DND-41 (cell line): ENCODE data around the gene UPP2.

Experiments
- ATAC-seq: fragments of 200-7000 bp; cut with Tn5 transposase; 3 replicates; pipeline ENCODE4 v1.9.1; 2021; ENCODE audit warnings: low read depth; ENCODE audit not compliant: insufficient read depth
- DNase-seq: peaks from one replicate; pipeline ENCODE4 v3.0.0-alpha.2; 2020
- H2AFZ ChIP-seq: 2 replicates; pipeline ENCODE4 v1.6.0; 2012; ENCODE audit warnings: low read depth, low read length
- H3K27ac ChIP-seq: 2 replicates; pipeline ENCODE4 v1.5.1; 2012; ENCODE audit warnings: low read length, inconsistent platforms
- H3K27me3 ChIP-seq: fragments of 200-600 bp; sonication (generic); 2 replicates; pipeline ENCODE4 v1.6.0; 2012; ENCODE audit warnings: low read length, mild to moderate bottlenecking, inconsistent platforms; ENCODE audit not compliant: insufficient read depth, poor library complexity
- H3K36me3 ChIP-seq: 2 replicates; pipeline ENCODE4 v1.5.1; 2012; ENCODE audit warnings: low read length, inconsistent platforms; ENCODE audit not compliant: insufficient read depth
- H3K4me1 ChIP-seq: 2 replicates; pipeline ENCODE4 v1.5.1; 2012; ENCODE audit warnings: mild to moderate bottlenecking, low read length; ENCODE audit not compliant: insufficient read depth
- H3K4me2 ChIP-seq: 2 replicates; pipeline ENCODE4 v1.6.0; 2012; ENCODE audit warnings: mild to moderate bottlenecking, moderate library complexity, low read length, inconsistent platforms; ENCODE audit not compliant: insufficient read depth
- H3K4me3 ChIP-seq, 2 experiments: fragments of 200-600 bp in 1 of 2; shearing (Covaris generic) in 1 of 2; 2 replicates each; pipeline ENCODE4 v1.5.1; 2012 to 2016; ENCODE audit warnings: inconsistent platforms in 2 of 2, low read length in 2 of 2, mild to moderate bottlenecking in 2 of 2, low read depth in 1 of 2, moderate library complexity in 1 of 2
- H3K79me2 ChIP-seq: 2 replicates; pipeline ENCODE4 v1.6.0; 2012; ENCODE audit warnings: low read length, inconsistent platforms; ENCODE audit not compliant: insufficient read depth
- H3K9ac ChIP-seq: 2 replicates; pipeline ENCODE4 v1.6.0; 2012; ENCODE audit warnings: low read depth, mild to moderate bottlenecking, inconsistent platforms, low read length, moderate library complexity
- H3K9me3 ChIP-seq: 2 replicates; pipeline ENCODE4 v1.5.1; 2012; ENCODE audit warnings: low read length, moderate library complexity, mild to moderate bottlenecking, inconsistent platforms; ENCODE audit not compliant: insufficient read depth, severe bottlenecking
- H4K20me1 ChIP-seq: 2 replicates; pipeline ENCODE4 v1.6.0; 2012; ENCODE audit warnings: low read length; ENCODE audit not compliant: insufficient read depth
- CTCF ChIP-seq: IDR thresholded peaks from 2 replicates; pipeline ENCODE4 v1.5.1; 2012; ENCODE audit warnings: borderline replicate concordance, low read length, moderate library complexity, mild to moderate bottlenecking; ENCODE audit not compliant: poor library complexity, severe bottlenecking; ENCODE audit errors: extremely low read depth
- EZH2 ChIP-seq: IDR thresholded peaks from 3 replicates; pipeline ENCODE4 v1.6.1; 2012; ENCODE audit warnings: borderline replicate concordance, low read depth, mild to moderate bottlenecking, moderate library complexity, low read length, inconsistent platforms; ENCODE audit not compliant: severe bottlenecking

UPP2 gene

GRCh38 chr2:158066046-158066713, 35.5 kb upstream of the UPP2 start:
- Histone ChIP-seq H3K27ac (no peak overlapping the region), H3K9me3 (no peaks in the 10 kb centered on the region), H3K27me3 (no peaks in the 10 kb centered on the region), H3K36me3 (no peaks in the 10 kb centered on the region), H4K20me1 (no peaks in the 10 kb centered on the region), H3K4me1 (no peaks in the 10 kb centered on the region), H3K4me3 (no peak overlapping the region), H3K79me2 (no peaks in the 10 kb centered on the region), H3K9ac (no peak overlapping the region), H3K4me2 (no peak overlapping the region), H2AFZ (no peak overlapping the region)
- no peak for DNase-seq
- no peak for TF ChIP-seq EZH2
- TF ChIP-seq CTCF = no peak
- no peak for ATAC-seq

- H3K27ac ChIP-seq = no peak overlapping the region
- ATAC-seq (no peak), DNase-seq (no peak)
- no peak overlapping the region for H3K9ac ChIP-seq
- no peaks in the 10 kb centered on the region for H3K9me3 ChIP-seq
- H3K27me3 ChIP-seq = no peaks in the 10 kb centered on the region
- no peaks in the 10 kb centered on the region for H4K20me1 ChIP-seq
- TF ChIP-seq EZH2 (no peak), CTCF (no peak)
- no peak overlapping the region for H3K4me3 ChIP-seq
- H3K36me3 ChIP-seq = no peaks in the 10 kb centered on the region
- no peaks in the 10 kb centered on the region for H3K79me2 ChIP-seq
- H2AFZ ChIP-seq = no peak overlapping the region
- H3K4me1 ChIP-seq = no peaks in the 10 kb centered on the region
- no peak overlapping the region for H3K4me2 ChIP-seq
Measured at GRCh38 chr2:158071018-158071417, 30.7 kb upstream of the UPP2 start.

- no peaks in the 10 kb centered on the region for H3K9me3 ChIP-seq
- no peaks in the 10 kb centered on the region for H3K4me1 ChIP-seq
- no peaks in the 10 kb centered on the region for H3K79me2 ChIP-seq
- no peak for DNase-seq
- TF ChIP-seq CTCF = no peak
- no peak for TF ChIP-seq EZH2
- no peaks in the 10 kb centered on the region for H3K27me3 ChIP-seq
- H3K4me3 ChIP-seq = no peak overlapping the region
- no peak overlapping the region for H3K27ac ChIP-seq
- H3K36me3 ChIP-seq = no peaks in the 10 kb centered on the region
- no peak overlapping the region for H2AFZ ChIP-seq
- H3K9ac ChIP-seq = no peak overlapping the region
- no peaks in the 10 kb centered on the region for H4K20me1 ChIP-seq
- no peak for ATAC-seq
- H3K4me2 ChIP-seq = no peak overlapping the region
Measured at GRCh38 chr2:158072361-158072760, 29.3 kb upstream of the UPP2 start.
